Activated CD8-positive, alpha-beta T cell treated with anti-CD3 and anti-CD28 coated beads for 36 hours (primary cell): Measurements from ENCODE around the gene UNC13B. TPM values are rescaled to one million over a fixed set of nuclear protein-coding genes. Genes with fewer than 3 reads are reported as not detected.

Experiments
- ATAC-seq: fragments of 200-7000 bp; cut with Tn5 transposase; one replicate; pipeline ENCODE4 v1.10.0; 2021; ENCODE audit warnings: mild to moderate bottlenecking, moderate library complexity
- CTCF ChIA-PET: fragments of 350-600 bp; sonication (Branson Sonifier 250); formaldehyde crosslinking; loops from one replicate; lab custom pipeline; 2021; ENCODE audit warnings: antibody characterized with exemption; lab: Charles Lee
- POLR2A ChIA-PET: fragments of 350-600 bp; sonication (Branson Sonifier 250); formaldehyde crosslinking; loops from one replicate; lab custom pipeline; 2021; ENCODE audit warnings: antibody characterized with exemption; lab: Charles Lee
- DNase-seq: peaks from one replicate; pipeline ENCODE4 v3.0.0-alpha.2; 2020
- H3K27ac Mint-ChIP-seq: one replicate; pipeline ENCODE4 v1.8.0; 2021; ENCODE audit warnings: mild to moderate bottlenecking, mixed read lengths
- H3K27me3 Mint-ChIP-seq: one replicate; pipeline ENCODE4 v1.8.0; 2021; ENCODE audit warnings: mixed read lengths
- H3K36me3 Mint-ChIP-seq: one replicate; pipeline ENCODE4 v1.8.0; 2021; ENCODE audit warnings: low read depth, mixed read lengths
- H3K4me1 Mint-ChIP-seq: one replicate; pipeline ENCODE4 v1.8.0; 2021; ENCODE audit warnings: low read depth, mixed read lengths
- H3K4me3 Mint-ChIP-seq: one replicate; pipeline ENCODE4 v1.8.0; 2021; ENCODE audit warnings: mild to moderate bottlenecking, moderate library complexity, mixed read lengths
- H3K9me3 Mint-ChIP-seq: one replicate; pipeline ENCODE4 v1.8.0; 2021; ENCODE audit warnings: mixed read lengths
- intact Hi-C: fragments of 100-400 bp; cut with micrococcal nuclease; formaldehyde crosslinking; loops from one replicate; pipeline ENCODE4 v1.10.0; 2022
- total RNA-seq, 2 experiments: library from RNA; stranded (reverse); gene quantifications; one replicate each; pipeline ENCODE4 v1.2.3, GENCODE V29; 2021
- TF ChIP-seq, protein P1 (sequence below): fragments of 200-600 bp; IDR thresholded peaks from one replicate; pipeline ENCODE4 v1.8.0; 2022; ENCODE audit warnings: antibody characterized with exemption, mild to moderate bottlenecking

UNC13B gene
- total RNA-seq, 2 experiments from 2014 or later = 1.3 to 1.9 TPM

DNA sequence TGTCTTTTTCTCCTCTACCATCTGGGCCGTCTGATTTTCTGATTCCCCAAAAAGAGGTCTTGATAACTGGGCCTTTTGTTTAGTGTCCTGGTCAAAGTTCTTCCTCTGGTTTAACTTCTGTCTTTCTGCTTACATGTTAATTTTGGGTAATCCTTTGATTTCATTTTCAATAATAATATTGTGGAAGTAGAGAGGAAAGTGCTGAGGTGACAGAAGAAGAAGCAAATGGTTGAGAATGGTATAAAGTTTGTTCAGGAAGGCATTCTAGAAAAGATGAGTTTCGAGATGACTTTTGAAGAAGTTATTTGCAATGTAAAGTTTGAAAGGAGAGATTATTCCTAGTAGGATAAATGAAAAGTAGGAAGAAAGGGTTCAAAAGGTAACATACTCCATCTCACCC, 118.1 kb downstream of the UNC13B start:
- Mint-ChIP-seq H3K4me1 (peaks cover 23% of the 10 kb centered on the region), H3K9me3 (no peaks in the 10 kb centered on the region), H3K27ac (no peak overlapping the region), H3K27me3 (peaks cover 8% of the 10 kb centered on the region), H3K36me3 (no peaks in the 10 kb centered on the region), H3K4me3 (no peak overlapping the region)
- ATAC-seq (no peak), DNase-seq (no peak)
- ChIA-PET CTCF (no interaction called here), POLR2A (no interaction called here)
- TF ChIP-seq, protein P1, sequence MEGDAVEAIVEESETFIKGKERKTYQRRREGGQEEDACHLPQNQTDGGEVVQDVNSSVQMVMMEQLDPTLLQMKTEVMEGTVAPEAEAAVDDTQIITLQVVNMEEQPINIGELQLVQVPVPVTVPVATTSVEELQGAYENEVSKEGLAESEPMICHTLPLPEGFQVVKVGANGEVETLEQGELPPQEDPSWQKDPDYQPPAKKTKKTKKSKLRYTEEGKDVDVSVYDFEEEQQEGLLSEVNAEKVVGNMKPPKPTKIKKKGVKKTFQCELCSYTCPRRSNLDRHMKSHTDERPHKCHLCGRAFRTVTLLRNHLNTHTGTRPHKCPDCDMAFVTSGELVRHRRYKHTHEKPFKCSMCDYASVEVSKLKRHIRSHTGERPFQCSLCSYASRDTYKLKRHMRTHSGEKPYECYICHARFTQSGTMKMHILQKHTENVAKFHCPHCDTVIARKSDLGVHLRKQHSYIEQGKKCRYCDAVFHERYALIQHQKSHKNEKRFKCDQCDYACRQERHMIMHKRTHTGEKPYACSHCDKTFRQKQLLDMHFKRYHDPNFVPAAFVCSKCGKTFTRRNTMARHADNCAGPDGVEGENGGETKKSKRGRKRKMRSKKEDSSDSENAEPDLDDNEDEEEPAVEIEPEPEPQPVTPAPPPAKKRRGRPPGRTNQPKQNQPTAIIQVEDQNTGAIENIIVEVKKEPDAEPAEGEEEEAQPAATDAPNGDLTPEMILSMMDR = no peak
- intact Hi-C loops = no loop called here

- H3K4me3 Mint-ChIP-seq = no peak overlapping the region
- H3K36me3 Mint-ChIP-seq = no peaks in the 10 kb centered on the region
- DNase-seq (no peak), ATAC-seq (no peak)
- intact Hi-C loops = no loop called here
- TF ChIP-seq, protein P1 = no peak
- H3K27ac Mint-ChIP-seq = no peak overlapping the region
- CTCF ChIA-PET = no interaction called here
- peaks cover 21% of the 10 kb centered on the region for H3K4me1 Mint-ChIP-seq
- H3K9me3 Mint-ChIP-seq = no peaks in the 10 kb centered on the region
- POLR2A ChIA-PET = no interaction called here
- H3K27me3 Mint-ChIP-seq = peaks cover 8% of the 10 kb centered on the region
Measured at GRCh38 chr9:35280399-35280798, 118.6 kb downstream of the UNC13B start.

GRCh38 chr9:35285731-35286130, 123.9 kb downstream of the UNC13B start:
- TF ChIP-seq, protein P1 = no peak
- ChIA-PET POLR2A (no interaction called here), CTCF (no interaction called here)
- H3K27ac Mint-ChIP-seq = no peak overlapping the region
- intact Hi-C loops = no loop called here
- no peak overlapping the region for H3K4me3 Mint-ChIP-seq
- H3K4me1 Mint-ChIP-seq = no peaks in the 10 kb centered on the region
- no peaks in the 10 kb centered on the region for H3K36me3 Mint-ChIP-seq
- no peaks in the 10 kb centered on the region for H3K9me3 Mint-ChIP-seq
- H3K27me3 Mint-ChIP-seq = peaks cover 15% of the 10 kb centered on the region
- DNase-seq = no peak
- ATAC-seq = no peak

GRCh38 chr9:35286381-35286780, 124.6 kb downstream of the UNC13B start:
- TF ChIP-seq, protein P1 = no peak
- ChIA-PET POLR2A (no interaction called here), CTCF (no interaction called here)
- no peak for DNase-seq
- H3K4me1 Mint-ChIP-seq = no peaks in the 10 kb centered on the region
- peaks cover 20% of the 10 kb centered on the region for H3K27me3 Mint-ChIP-seq
- no peaks in the 10 kb centered on the region for H3K36me3 Mint-ChIP-seq
- ATAC-seq = no peak
- H3K4me3 Mint-ChIP-seq = no peak overlapping the region
- intact Hi-C loops = no loop called here
- no peaks in the 10 kb centered on the region for H3K9me3 Mint-ChIP-seq
- H3K27ac Mint-ChIP-seq = no peak overlapping the region

GRCh38 chr9:35287987-35288632, 126.3 kb downstream of the UNC13B start:
- no peak overlapping the region for H3K4me3 Mint-ChIP-seq
- peaks cover 17% of the 10 kb centered on the region for H3K27me3 Mint-ChIP-seq
- no peak for DNase-seq
- no peaks in the 10 kb centered on the region for H3K36me3 Mint-ChIP-seq
- ChIA-PET POLR2A (no interaction called here), CTCF (interaction anchor here (1.5 kb wide), 1 partner anchor 28 kb away, joined by 4 read pairs; no protein-coding TSS in a partner anchor)
- ATAC-seq = no peak
- no peaks in the 10 kb centered on the region for H3K9me3 Mint-ChIP-seq
- no peaks in the 10 kb centered on the region for H3K4me1 Mint-ChIP-seq
- TF ChIP-seq, protein P1 = no peak
- H3K27ac Mint-ChIP-seq = no peak overlapping the region
- intact Hi-C loops = no loop called here
